COR-L47 (cell line): Measurements from ENCODE around the gene PCBD1.

Experiments
- DNase-seq: peaks from one replicate; lab custom pipeline; 2025; lab: John Stamatoyannopoulos, UW

Gene PCBD1

DNA sequence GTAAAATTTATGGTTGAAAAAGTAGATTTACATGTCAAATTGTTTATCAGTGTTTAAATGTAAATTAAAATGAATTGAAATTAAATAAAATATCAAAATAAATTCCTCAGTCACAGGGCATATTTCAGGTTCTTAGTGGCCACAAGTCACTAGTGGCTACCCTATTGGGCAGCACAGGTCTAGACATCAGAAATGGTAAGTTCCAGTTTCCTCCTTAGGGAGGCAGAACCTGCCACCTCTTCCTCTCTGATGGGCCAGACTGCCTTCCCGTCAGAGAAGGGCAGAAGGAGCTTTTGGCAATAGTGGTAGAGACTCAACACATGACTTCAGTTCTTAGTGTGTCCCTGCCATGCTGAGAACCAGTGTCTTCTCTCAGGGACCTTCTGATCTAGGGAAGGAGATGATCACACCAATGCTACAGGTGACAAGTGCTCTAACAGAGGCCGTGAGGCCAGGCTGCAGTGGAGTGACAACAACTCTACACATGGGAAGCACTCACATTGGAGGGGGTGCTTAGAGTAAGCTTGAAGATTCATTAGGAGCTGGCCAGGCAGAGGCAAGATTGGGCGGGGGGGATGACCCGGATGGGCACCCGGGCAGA, 14.4 kb upstream of the PCBD1 start:
- no peak for DNase-seq

DNA sequence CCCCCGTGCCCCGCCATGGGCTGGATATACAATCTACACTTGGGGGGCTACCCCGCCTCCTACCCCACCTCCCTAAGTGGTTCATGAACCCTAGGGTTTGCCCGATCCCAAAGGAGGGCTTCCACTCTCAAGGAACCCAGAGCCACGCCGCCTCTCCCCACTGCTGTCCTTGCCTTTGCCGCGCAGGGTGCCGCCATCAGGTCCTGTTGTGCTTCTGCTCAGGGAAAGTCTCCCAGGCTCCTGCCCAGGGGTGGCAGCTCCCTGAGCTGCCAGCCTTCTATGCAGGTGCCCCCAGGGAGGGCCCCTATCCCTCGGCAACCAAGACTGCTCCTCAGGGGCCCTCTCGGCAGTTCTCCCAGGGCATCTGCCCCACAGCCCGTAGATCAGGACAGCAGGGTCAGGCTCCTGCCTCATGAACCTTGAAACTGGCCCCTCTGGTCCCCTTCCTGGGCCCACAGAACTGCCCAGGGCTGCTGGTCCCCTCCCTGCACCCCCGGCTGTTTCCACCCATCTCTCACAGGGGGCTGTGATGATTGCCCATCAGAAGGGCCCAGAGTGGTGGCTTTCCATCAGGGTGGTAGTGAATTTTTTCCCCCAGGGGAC, 13.0 kb upstream of the PCBD1 start:
- DNase-seq, result no peak

DNA sequence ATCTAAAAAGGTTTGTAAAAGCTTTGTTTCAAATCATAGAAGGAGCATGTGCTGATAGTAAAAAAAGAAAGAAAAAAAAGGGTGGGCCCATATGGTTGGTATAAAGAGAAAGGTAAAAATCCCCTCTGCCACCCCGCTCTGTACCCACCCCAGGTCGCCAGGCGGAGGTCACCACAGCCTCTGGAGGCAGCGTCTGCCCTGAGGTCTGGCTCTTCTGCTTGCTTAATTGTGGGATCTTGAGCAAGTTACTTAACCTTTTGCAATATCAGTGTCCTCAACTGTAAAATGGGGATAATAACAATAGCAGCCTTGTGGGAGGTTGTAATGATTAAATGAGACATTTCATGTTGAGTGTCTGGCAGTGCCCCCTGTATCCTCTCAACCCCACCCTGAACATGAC, 10.7 kb upstream of the PCBD1 start:
- no peak for DNase-seq

DNA sequence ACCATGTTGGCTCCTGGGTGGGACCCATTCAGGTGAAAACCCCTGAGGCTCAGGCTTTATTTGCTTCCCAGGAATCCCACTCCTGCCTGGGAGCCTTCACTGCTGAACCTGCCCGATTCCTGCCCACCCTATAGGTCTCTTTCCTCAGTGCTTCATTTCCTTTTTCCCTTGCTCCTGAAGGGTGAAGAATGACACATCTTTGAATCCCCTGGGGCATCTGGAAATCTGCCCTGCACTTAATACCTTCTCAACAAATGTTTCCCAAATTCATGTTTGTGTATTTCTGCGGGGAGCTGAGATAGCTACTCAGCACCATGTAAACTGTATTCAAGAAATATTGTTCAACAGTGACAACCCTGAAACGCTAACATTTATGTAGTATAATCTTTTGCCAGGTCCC, 10.3 kb upstream of the PCBD1 start:
- DNase-seq, result no peak

DNA sequence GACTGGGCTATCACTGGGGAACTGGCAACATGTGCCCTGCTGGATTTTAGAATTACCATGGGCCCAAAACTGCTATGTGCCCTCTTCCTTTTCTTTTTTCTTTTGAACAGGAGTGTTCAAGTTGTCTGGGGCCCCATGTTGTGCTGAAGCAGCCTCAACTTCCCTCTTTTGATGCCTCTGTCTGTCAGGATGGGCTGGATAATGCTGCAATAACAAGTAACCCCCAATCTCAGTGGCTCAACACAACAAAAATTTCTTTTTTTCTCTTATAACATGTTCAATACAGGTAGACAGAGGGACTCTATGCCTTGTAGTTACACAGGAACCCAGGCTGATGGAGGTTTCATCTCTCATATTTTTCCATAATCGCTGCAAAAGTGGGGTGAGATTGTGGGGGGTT, 8.2 kb upstream of the PCBD1 start:
- DNase-seq, result no peak

DNA sequence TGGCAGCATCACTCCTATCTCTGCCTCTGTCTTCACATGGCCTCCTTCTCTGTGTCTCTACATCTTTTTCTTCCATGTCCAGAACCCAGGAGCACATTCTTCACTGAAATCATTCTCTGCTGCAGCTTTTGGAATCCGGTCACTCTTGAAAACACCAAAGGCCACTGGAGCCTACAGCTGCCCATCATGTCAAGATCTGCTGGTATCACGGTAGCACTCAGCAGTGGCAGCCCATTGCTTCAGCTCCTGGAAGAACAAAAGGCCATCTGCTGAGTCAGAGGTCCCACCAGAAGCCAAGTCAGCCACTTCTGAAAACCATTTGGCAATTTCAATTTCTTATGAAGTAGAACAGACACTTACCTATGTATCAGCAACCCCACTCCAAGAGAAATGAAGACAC, 6.1 kb upstream of the PCBD1 start:
- DNase-seq, result no peak

DNA sequence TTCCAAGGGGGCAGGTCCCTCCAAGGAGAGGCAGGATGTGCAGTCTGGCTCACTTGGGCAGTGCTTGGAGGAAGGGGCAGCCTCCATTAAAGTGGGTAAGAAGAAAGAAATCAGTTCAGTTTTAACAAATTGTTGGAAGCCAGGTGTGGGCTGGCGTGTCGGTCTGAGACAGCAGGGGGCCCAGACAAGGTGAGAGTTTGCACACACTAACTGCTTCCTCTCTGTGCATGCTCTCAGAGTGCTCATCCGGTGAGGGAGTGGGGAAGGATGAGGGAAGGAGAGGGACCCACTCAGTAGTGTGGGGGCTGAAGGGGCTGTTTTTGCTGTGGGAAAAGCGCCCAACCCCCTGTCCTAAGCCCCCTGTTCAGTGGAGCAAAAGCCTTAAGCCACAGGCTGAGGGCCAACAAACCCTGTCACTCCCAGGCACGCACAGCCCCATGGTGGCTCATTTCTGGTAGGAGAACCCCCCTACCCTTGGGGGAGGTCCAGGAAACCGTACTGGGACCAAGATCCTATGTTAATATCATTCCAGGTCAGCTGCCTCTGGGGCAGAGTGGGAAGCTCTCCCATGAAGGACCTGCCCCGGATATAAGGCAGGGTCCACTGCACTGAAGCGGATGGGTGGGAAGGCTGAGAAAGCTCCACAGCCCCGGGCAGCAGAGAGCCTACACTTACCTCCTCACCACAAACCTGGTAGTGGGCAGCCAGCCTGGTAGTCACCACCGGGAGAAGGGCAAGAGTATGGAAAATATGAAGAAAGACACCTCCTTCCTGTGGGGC, 5.1 kb upstream of the PCBD1 start:
- no peak for DNase-seq

DNA sequence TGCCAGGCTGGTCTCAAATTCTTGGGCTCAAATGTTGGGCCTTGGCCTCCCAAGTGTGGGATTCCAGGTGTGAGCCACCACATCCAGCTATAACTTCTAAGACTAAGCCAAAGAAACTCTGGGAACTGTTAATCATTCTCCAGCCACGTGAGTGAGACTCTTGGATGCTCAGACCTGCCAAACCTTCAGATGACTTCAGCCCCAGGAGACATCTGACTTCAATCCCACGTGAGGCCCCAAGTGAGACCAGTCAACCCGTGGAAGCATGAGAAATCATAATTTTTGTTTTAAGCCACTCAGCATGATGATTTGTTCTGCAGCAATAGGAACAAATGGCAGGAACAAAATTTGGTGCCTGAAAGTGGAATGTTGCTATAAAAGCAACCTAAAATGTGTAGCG, 4.3 kb upstream of the PCBD1 start:
- DNase-seq, result no peak

DNA sequence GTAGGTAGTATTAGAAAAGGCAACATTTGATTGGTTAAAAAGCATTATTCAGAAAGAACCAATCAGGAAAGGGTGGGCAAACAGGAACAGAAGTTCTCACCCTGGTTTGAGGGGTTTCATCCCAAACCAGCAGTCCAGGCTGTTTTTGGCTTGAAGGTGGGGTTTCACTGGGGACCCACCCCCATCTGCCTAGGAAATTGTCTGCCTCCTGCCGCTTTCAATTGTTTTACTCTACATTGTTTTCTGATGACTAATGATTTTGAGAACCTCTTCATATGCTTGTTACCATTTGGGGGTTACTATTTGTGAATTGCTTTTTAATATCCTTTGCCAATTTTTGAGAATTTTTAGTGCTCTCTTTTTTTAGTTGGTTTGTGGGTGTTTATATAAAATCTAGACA, 3.3 kb upstream of the PCBD1 start:
- no peak for DNase-seq

DNA sequence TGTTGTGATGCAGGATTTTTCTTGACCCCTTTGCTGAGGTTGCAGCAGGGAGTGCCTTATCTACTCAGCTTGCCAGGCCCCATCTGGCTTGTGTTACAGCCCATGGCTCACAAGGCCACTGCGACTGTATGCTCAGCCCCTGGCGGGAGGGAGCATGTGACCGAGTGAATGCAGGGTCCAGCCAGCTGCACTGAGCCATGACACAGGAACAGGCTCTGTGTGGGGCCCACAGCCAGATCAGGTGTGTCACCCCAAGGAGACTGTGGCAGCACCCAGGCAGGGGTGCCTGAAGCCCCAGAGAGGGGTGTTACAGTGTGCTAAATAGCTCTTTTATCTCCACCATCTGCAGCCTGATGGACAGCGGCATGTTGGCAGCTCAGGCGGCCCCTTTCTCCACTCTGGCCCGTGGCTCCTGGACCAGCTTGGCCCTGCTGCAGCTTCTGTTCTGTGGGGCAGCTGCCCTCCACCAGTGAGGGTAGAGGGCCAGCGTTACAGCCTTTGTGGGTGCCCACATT, 2.6 kb upstream of the PCBD1 start:
- DNase-seq, result no peak

DNA sequence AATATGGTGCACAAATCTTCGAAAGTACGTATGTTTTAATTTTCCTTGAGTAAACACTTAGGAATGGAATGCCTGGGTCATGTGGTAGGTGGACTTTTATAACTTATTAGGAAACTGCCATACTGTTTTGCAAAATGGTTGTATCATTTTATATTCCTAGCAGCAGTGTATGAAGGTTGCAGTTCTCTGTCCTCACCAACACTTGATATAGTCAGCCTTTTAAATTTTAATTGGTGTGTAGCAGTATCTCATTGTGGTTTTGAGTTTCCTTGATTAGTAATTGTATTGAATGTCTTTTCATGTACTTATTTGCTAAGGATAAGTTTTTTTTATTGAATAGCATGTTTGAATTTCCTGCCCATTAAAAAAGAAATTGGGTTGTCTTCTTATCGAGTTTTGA, 926 bp upstream of the PCBD1 start:
- no peak for DNase-seq

DNA sequence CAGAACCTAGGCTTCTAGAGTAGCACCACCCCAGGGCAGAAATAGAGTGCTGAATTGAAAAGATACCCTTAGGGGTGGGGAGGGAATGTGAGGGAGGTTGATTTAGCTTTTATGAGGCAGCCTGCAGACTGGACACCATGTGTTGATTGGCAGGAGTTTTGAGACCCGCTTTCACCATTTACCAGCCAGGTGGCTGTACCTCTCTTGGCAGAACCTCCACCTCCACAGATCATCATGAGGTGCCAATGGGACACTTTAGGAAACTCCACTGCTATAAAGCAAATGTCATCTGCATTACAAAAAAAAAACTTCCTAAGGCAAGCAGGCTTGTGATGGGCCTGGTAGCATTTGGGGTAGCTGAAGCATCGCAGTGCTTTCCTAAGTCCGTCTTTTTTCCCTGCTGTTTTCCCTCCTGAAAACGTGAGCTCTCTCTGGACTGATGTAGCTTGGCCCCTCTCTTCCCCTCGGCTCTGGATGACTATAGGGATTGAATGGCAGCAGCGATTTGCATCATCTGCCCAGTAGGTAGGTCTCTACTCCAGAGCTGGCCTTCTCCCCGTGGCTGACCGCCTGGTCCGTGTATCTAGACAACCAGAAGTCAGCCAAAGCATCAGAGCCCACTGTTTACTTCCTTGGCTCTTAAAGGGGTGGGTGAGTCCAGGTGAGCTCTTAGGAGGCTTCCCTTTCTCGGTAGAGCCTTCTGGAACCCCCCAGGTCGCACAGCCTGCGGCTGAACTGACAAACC, 1.3 kb downstream of the PCBD1 start:
- DNase-seq, result no peak

DNA sequence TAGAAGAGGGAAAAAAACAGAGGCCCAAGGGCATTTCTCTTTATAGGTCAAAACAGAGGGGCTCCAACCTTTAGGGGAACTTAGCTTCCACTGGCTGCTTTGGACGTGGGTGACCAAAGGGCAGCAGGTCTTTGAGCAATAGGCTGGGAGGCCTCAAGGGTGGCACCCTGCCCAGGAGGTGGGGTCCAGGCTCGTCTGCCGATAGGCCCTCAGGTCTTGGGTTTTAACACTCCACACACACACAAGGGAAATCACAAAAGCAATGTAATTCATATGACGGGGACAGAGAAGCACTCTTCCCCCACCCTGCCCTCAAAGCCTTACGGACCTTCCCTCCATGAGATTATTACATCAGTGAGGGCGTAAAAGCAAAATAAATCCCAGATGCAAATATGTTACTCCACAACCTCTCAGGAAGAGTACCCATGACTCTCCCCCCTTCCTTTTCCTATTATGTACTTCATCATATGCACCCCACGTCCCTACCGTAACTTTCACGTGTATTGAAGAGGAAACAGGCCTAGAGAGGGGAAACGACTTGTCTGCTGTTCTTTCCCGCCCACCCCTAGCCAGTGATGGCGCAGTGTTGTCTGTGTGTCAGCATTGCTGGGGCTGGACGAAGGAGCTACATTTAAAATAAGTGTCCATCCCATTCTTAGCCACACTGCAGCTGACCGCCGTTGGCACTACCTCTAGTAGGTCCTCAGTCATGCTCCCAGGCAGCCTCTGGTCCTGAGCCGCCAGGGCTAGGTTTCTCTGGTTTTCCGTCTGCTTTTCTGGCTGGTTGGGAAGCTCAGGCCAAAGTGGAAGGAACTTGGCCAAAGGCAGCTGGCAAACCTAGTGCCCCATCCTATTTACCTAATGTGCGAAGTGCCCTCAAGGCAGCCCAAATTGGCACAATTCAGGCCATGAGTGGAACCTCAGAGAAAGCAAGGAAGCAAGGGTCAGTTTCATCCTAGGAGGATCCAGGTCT, 2.1 kb downstream of the PCBD1 start:
- DNase-seq, result no peak

DNA sequence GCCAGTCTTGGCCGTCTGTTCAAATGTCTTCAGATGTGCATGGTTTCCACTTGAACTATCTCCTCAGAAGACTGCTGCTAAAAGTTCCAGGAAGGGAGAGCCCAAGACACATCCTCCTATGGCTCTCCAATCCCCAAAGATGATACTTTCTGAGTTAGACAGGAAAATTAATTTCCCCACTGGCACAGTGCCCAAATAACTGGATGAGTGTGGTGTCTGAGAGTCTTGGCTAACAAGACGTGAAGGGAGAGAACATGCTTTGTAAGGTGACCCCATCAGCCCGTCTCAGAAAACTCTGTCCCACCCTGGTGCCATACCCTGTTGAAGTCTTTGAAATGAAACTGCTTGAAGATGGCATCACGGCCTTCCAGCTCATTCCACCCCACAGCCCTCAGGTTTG, 2.9 kb downstream of the PCBD1 start:
- no peak for DNase-seq

DNA sequence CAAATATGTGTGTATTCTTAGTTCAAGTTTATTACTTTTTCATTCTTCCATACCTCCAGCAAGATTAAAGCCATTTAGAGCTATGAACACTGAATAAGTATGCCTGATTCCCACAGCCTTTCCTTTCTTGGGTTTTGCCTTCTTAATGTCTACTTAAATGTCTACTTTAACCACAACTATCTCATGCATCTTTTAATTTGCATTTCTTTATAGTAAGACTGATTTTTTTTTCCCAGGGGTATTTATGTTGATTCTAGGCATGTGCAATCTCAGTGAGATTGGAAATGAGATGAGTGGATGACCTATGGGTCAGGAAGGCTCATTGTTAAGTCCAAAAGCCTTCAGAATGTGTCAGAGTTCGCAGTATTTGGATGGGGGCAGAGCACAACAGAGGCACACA, 3.6 kb downstream of the PCBD1 start:
- DNase-seq, result no peak

DNA sequence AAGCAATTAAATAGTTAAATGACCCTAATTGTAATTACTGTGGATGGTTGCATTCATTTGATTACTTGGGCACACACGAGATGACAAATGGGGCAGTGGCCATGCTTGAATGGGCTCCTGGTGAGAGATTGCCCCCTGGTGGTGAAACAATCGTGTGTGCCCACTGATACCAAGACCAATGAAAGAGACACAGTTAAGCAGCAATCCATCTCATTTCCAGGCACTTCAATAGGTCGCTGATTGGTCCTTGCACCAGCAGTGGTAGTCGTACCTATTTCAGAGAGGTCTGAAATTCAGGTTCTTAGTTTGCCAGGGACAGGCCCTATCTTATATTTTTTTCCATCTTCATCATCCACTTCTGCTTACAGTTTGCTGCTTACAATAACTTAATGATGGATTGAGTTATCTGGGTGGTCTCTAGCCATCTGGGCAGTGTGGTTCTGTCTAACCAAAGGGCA, 8.3 kb downstream of the PCBD1 start:
- DNase-seq, result peak; percentile 66

DNA sequence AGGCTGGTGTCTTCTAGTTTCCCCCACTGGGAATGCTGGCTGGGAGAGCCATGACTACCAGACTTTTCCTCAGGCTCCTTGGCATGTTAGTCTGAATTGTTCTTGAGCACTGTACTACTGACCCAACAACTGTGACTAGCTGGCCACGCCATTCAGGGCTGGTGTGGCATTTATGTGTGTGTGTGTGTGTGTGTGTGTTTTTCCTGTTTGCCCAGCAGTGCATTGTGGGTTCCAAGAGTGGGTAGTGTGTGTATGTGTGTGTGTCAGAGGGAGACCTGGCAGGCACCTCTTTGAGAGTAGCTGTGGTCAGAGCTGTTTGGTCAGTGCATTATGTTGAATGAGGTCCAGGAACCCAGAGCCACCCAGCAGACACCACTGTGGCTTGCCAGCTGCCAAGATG, 9.2 kb downstream of the PCBD1 start:
- DNase-seq, result no peak

DNA sequence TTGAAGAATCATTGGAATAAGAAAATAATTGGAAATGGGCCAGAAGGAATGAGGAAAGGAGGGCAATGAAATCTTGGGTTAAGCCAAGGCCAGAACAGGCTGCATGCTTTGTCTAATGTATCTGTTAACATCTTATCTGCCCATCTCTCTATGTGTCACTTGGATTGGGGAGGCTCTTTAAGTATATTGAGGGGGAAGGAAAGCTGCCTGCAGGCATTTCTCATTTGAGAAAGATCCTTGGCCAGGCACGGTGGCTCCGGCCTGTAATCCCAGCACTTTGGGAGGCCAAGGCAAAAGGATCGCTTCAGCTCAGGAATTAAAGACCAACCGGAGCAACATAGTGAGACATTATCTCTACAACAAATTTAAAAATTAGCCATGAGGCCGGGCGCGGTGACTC, 14.3 kb downstream of the PCBD1 start:
- DNase-seq, result no peak

DNA sequence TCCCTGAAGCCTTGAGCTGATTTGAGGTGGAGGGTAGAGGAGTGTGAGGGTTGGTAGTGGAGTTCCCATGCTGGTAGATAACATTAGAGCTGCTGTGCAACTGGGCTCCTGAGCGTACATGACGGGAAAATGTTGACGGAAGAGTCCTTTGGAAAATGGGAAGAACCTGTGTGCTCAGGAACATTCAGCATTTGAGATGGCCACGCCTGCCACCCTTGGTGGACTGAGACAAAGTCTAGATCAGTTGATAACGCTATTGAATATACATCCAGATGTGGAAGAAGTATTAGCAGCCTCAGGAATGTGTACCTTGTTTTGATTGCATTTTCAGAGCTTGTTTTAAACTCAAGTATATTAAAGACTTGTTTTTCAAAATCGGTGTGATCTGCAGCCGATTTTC, 16.1 kb downstream of the PCBD1 start:
- no peak for DNase-seq

DNA sequence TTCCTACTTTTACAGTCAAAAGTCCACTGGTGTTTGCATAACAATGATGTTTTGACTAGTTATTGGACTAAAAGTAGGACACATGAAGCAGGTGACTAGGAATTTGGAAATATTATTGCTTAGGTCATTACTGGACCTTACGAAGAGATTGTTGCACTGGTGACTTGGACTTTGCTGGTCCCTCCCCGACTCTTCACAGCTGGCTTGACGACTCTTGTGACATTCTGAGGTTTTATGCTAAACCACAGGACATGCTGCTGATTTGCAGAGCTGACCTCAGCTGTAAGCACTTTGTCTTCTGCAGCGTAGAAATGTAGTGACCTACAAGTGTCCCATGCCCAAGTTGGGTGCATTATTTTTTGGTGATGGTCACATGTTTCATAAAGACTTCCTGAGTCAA, 21.9 kb downstream of the PCBD1 start:
- DNase-seq, result no peak

DNA sequence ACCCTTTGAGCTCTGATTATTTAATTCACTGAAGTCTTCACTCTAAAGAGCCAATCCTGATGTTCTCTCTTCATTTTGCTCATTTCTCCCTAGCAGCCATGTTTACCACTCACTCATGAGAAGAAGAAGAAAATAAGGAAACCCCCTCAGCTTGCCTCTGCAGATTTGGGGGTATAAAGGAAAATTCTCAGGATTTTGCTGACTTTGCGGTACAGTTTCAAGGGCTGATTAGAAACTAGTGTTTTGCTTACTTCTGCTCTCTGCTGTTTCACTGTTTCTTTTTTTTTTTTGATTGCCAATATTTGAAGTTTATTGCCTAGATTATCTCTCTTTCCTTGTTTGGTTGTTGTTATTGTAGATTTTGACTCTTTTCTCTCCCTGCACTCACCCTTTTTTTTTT, 23.4 kb downstream of the PCBD1 start:
- DNase-seq, result no peak
